HepG2 (cell line): ENCODE measurements around the gene TNFAIP8L2. TPM values are rescaled to one million over a fixed set of nuclear protein-coding genes. Genes with fewer than 3 reads are reported as not detected.

Experiments
- ATAC-seq: fragments of 200-7000 bp; cut with Tn5 transposase; 3 replicates; pipeline ENCODE4 v1.9.1; 2020; ENCODE audit warnings: mild to moderate bottlenecking, moderate library complexity
- BruUV-seq: library from RNA; stranded (reverse); fragments of 400-500 nt; replicated peaks from 2 replicates; lab custom pipeline; 2021; lab: Mats Ljungman, UMichigan
- CTCF ChIA-PET: fragments of 300-600 bp; formaldehyde crosslinking; extraction: SDS; loops from one replicate; lab custom pipeline; 2021; ENCODE audit warnings: low total read pairs, inconsistent platforms, low intra/inter-chr PET ratio; lab: Yijun Ruan, JAX
- POLR2A ChIA-PET: fragments of 350-600 bp; sonication (Branson Sonifier 250); formaldehyde crosslinking; loops from one replicate; lab custom pipeline; 2020; ENCODE audit warnings: antibody characterized with exemption, inconsistent platforms; lab: Yijun Ruan, JAX
- DNase-seq: peaks from one replicate; pipeline ENCODE4 v3.0.0-alpha.2; 2015; ENCODE audit warnings: low spot score
- FAIRE-seq: peaks from 3 replicates; lab custom pipeline; 2011; peaks lifted over from hg19 to GRCh38; lab: Jason Lieb, UNC
- H2AFZ ChIP-seq: one replicate; pipeline ENCODE4 v1.6.1; 2011; ENCODE audit warnings: low read length, inconsistent platforms
- H3K27ac ChIP-seq: fragments of 300-600 bp; 3 replicates; pipeline ENCODE4 v1.8.0; 2011; ENCODE audit warnings: mixed run types, mild to moderate bottlenecking, mixed read lengths, low read length, inconsistent platforms; ENCODE audit not compliant: insufficient read depth; ENCODE audit errors: extremely low read length
- H3K27me3 ChIP-seq, 2 experiments: fragments of 200-600 bp in 1 of 2; 2 replicates in 1 of 2; 3 replicates in 1 of 2; pipeline versions ENCODE4 v1.6.0 to v1.8.0; 2011; ENCODE audit warnings: low read length in 2 of 2, mild to moderate bottlenecking in 2 of 2, moderate library complexity in 2 of 2, inconsistent platforms in 1 of 2; ENCODE audit not compliant: insufficient read depth in 2 of 2, control insufficient read depth in 1 of 2
- H3K36me3 ChIP-seq, 2 experiments: fragments of 200-600 bp in 1 of 2; replicated peaks in 1 of 2; 2 replicates in 1 of 2; 3 replicates in 1 of 2; pipeline versions ENCODE4 v1.5.1 to v1.8.0; 2011; ENCODE audit warnings: low read length in 2 of 2, inconsistent platforms in 1 of 2; ENCODE audit not compliant: insufficient read depth in 2 of 2, control insufficient read depth in 1 of 2
- H3K4me1 ChIP-seq: 2 replicates; pipeline ENCODE4 v1.5.1; 2012; ENCODE audit warnings: low read length, inconsistent platforms; ENCODE audit not compliant: insufficient read depth
- H3K4me2 ChIP-seq: 2 replicates; pipeline ENCODE4 v1.6.0; 2011; ENCODE audit warnings: low read depth, low read length, inconsistent platforms
- H3K4me3 ChIP-seq, 3 experiments: fragments of 200-600 bp in 1 of 3; sonication (generic), shearing (Covaris generic) in 1 of 3; replicated peaks in 1 of 3; 2 replicates each; pipeline ENCODE4 v1.5.1; 2011 to 2016; ENCODE audit warnings: low read length in 3 of 3, inconsistent platforms in 2 of 3, low read depth in 2 of 3, mild to moderate bottlenecking in 2 of 3, control low read depth in 1 of 3, mixed read lengths in 1 of 3; ENCODE audit not compliant: insufficient read depth in 1 of 3
- H3K79me2 ChIP-seq: one replicate; pipeline ENCODE4 v1.6.1; 2011; ENCODE audit warnings: low read length, inconsistent platforms; ENCODE audit not compliant: insufficient read depth
- H3K9ac ChIP-seq: 2 replicates; pipeline ENCODE4 v1.6.0; 2011; ENCODE audit warnings: mild to moderate bottlenecking, low read depth, low read length, inconsistent platforms; ENCODE audit not compliant: insufficient read depth
- H3K9me3 ChIP-seq: 2 replicates; pipeline ENCODE4 v1.5.1; 2012; ENCODE audit warnings: mild to moderate bottlenecking, low read length
- H4K20me1 ChIP-seq: 2 replicates; pipeline ENCODE4 v1.6.0; 2011; ENCODE audit warnings: inconsistent platforms, mild to moderate bottlenecking, low read length, moderate library complexity; ENCODE audit not compliant: insufficient read depth
- CERS6 ChIP-seq: sonication (generic); formaldehyde crosslinking; IDR thresholded peaks from 2 replicates; pipeline ENCODE4 v1.5.0; 2020; ENCODE audit warnings: missing genetic modification reagents
- CHD4 ChIP-seq: fragments of 200-600 bp; sonication (generic); IDR thresholded peaks from 2 replicates; pipeline ENCODE4 v1.7.0; 2017; ENCODE audit warnings: mild to moderate bottlenecking, low read length, borderline replicate concordance
- POGZ ChIP-seq: sonication (generic); formaldehyde crosslinking; IDR thresholded peaks from 2 replicates; pipeline ENCODE4 v1.4.0; 2020; ENCODE audit warnings: mild to moderate bottlenecking, missing genetic modification reagents
- RARA ChIP-seq: IDR thresholded peaks from 2 replicates; pipeline ENCODE4 v1.6.1; 2016; ENCODE audit warnings: missing genetic modification reagents, missing compliant biosample characterization
- SALL1 ChIP-seq: sonication (generic); formaldehyde crosslinking; IDR thresholded peaks from 2 replicates; pipeline ENCODE4 v1.8.0; 2022; ENCODE audit warnings: mild to moderate bottlenecking, missing genetic modification reagents
- TP53 ChIP-seq: sonication (generic); formaldehyde crosslinking; conservative IDR thresholded peaks from 2 replicates; pipeline ENCODE4 v1.4.0; 2020; ENCODE audit warnings: missing genetic modification reagents
- ZNF629 ChIP-seq: sonication (generic); formaldehyde crosslinking; conservative IDR thresholded peaks from 2 replicates; pipeline ENCODE4 v1.5.0; 2020; ENCODE audit warnings: missing genetic modification reagents
- WGBS: methylation state at CpG from one replicate; pipeline ENCODE4 v1.1.6; 2017; ENCODE audit warnings: low lambda C conversion rate; 5-methylcytosine and 5-hydroxymethylcytosine counted together
- in situ Hi-C: cut with HindIII; loops from 2 replicates; pipeline ENCODE4 v1.10.0; 2017; ENCODE audit warnings: low pct_unique_long_range_greater_than_20kb; ENCODE audit not compliant: extremely low pct_ligation_motif_present
- intact Hi-C: fragments of 100-400 bp; cut with micrococcal nuclease; formaldehyde crosslinking; loops from one replicate; pipeline ENCODE4 v1.10.0; 2022; ENCODE audit not compliant: unreplicated experiment
- polyA plus RNA-seq, 8 experiments: library from polyadenylated mRNA; depleted of rRNA in 3 of 8; stranded (reverse) in 7 of 8; unstranded in 1 of 8; fragments of >200 nt; fragmentation: Illumina TruSeq in 4 of 8; extraction: Trizol in 4 of 8; gene quantifications; 2 replicates each; pipeline versions ENCODE4 v1.2.1 to v1.2.3, GENCODE V29; 2011 to 2016; ENCODE audit warnings: low read depth in 4 of 8, missing spikeins in 1 of 8, mixed read lengths in 1 of 8; ENCODE audit not compliant: insufficient read depth in 1 of 8
- total RNA-seq, 5 experiments: library from RNA; depleted of rRNA; stranded (reverse); fragments of >200 nt; fragmentation: Illumina TruSeq; extraction: Trizol; gene quantifications; 2 replicates each; pipeline ENCODE4 v1.2.3, GENCODE V29; 2016; ENCODE audit warnings: low read depth in 1 of 5
- TF ChIP-seq, protein P1 (sequence below), 2 experiments: sonication (generic) in 1 of 2; formaldehyde crosslinking in 1 of 2; IDR thresholded peaks; 2 replicates each; pipeline versions ENCODE4 v1.4.0 to v1.6.1; 2018 to 2020; ENCODE audit warnings: missing genetic modification reagents in 2 of 2, borderline replicate concordance in 1 of 2, low read depth in 1 of 2, mild to moderate bottlenecking in 1 of 2, missing biosample characterization in 1 of 2
- TF ChIP-seq, protein P2 (sequence below): sonication (generic); formaldehyde crosslinking; IDR thresholded peaks from 2 replicates; pipeline ENCODE4 v1.5.1; 2020; ENCODE audit warnings: missing genetic modification reagents, mild to moderate bottlenecking, borderline replicate concordance

TNFAIP8L2 gene
- total and polyA plus RNA-seq, 2 of the 13 experiments (the other 11 are each of a cell fraction or from before 2014, with no cell fraction given): not detected

DNA sequence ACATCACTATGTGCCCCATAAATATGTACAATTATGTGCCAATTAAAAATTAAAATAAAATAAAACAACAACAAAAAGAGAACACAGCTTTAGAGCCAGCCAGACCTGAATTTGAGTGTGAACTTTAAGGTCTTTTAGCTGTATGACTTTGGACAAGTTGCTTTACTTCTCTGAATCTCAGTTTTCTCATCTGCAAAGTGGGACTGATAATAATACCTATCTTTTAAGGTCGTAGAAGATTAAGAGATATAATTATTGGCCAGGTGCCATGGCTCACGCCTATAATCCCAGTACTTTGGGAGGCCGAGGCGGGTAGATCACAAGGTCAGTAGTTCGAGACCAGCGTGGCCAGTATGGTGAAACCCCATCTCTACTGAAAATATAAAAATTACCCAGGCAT lies 36.9 kb downstream of the TNFAIP8L2 start:
- H3K27ac ChIP-seq: no peak overlapping the region
- FAIRE-seq (no peak), DNase-seq (no peak)
- POLR2A ChIA-PET: no interaction called here
- H3K36me3 ChIP-seq: no peaks in the 10 kb centered on the region
- no peaks in the 10 kb centered on the region for H3K27me3 ChIP-seq
- no peak overlapping the region for H3K4me3 ChIP-seq
- no peaks in the 10 kb centered on the region for H3K9me3 ChIP-seq
- TF ChIP-seq TP53 (CRISPR knock-in tag) (no peak), CHD4 (0 out of 2 replicates have a peak, but pooled peaks have one; percentile 42), ZNF629 (CRISPR knock-in tag) (peak; percentile 73), POGZ (CRISPR knock-in tag) (no peak)
- TF ChIP-seq, all 625 proteins: peak for 2
- in situ Hi-C loops: no loop called here
- H3K9ac ChIP-seq: no peak overlapping the region
- intact Hi-C loops: no loop called here
- H3K4me1 ChIP-seq: peaks cover 40% of the 10 kb centered on the region
- 37% methylated on average over 6 of the region's 6 CpGs for WGBS
- H3K79me2 ChIP-seq: peaks cover 14% of the 10 kb centered on the region
- no peak overlapping the region for H3K4me2 ChIP-seq
- CTCF ChIA-PET: no interaction called here
- H4K20me1 ChIP-seq: no peaks in the 10 kb centered on the region
- no peak overlapping the region for H2AFZ ChIP-seq
- no TSS peak for BruUV-seq
- ATAC-seq: no peak

- intact Hi-C loops: no loop called here
- no TSS peak for BruUV-seq
- peaks cover 36% of the 10 kb centered on the region for H3K4me1 ChIP-seq
- FAIRE-seq: no peak
- TF ChIP-seq, protein P1, sequence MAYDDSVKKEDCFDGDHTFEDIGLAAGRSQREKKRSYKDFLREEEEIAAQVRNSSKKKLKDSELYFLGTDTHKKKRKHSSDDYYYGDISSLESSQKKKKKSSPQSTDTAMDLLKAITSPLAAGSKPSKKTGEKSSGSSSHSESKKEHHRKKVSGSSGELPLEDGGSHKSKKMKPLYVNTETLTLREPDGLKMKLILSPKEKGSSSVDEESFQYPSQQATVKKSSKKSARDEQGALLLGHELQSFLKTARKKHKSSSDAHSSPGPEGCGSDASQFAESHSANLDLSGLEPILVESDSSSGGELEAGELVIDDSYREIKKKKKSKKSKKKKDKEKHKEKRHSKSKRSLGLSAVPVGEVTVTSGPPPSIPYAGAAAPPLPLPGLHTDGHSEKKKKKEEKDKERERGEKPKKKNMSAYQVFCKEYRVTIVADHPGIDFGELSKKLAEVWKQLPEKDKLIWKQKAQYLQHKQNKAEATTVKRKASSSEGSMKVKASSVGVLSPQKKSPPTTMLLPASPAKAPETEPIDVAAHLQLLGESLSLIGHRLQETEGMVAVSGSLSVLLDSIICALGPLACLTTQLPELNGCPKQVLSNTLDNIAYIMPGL (CRISPR knock-in tag; IDR thresholded peaks at IDR 0.05; ENCODE audit: borderline replicate concordance in 1 of 2, low read depth in 1 of 2): no peak
- TF ChIP-seq, protein P2, sequence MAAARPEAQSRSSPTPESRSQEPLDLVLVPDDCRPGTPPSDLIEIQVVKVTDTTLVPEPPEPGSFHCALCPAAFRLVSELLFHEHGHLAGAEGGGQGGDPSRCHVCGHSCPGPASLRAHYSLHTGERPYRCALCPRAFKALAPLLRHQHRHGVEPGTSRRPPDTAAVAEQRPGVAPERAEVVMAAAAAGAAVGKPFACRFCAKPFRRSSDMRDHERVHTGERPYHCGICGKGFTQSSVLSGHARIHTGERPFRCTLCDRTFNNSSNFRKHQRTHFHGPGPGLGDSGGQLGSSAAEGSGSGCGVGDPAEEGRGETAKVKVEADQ (CRISPR knock-in tag): no peak
- TF ChIP-seq SALL1 (CRISPR knock-in tag) (no peak), CERS6 (no peak), RARA (CRISPR knock-in tag) (no peak)
- H3K27ac ChIP-seq: no peak overlapping the region
- POLR2A ChIA-PET: no interaction called here
- H3K9me3 ChIP-seq: no peaks in the 10 kb centered on the region
- no peak overlapping the region for H3K4me2 ChIP-seq
- H3K36me3 ChIP-seq: no peaks in the 10 kb centered on the region
- no peaks in the 10 kb centered on the region for H4K20me1 ChIP-seq
- H2AFZ ChIP-seq: no peak overlapping the region
- peaks cover 11% of the 10 kb centered on the region for H3K79me2 ChIP-seq
- no peak for ATAC-seq
- CTCF ChIA-PET: no interaction called here
- H3K27me3 ChIP-seq: no peaks in the 10 kb centered on the region; a peak in 1 of 5 replicates
- WGBS: 40% methylated on average over 1 of the region's 1 CpG
- H3K9ac ChIP-seq: no peak overlapping the region
- H3K4me3 ChIP-seq: no peak overlapping the region
- no peak for DNase-seq
- in situ Hi-C loops: no loop called here
Measured at GRCh38 chr1:151193856-151194255, 37.4 kb downstream of the TNFAIP8L2 start.
